CD4-positive, CD25-positive, alpha-beta regulatory T cell (primary cell): ENCODE measurements around the gene QKI. TPM values are rescaled to one million over a fixed set of nuclear protein-coding genes. Genes with fewer than 3 reads are reported as not detected.

ENCODE experiments used
- ATAC-seq, 2 donors: fragments of 150-1000 bp; cut with Tn5 transposase; one replicate each; pipeline ENCODE4 v1.10.0; 2021; ENCODE audit warnings: low read depth in 2 of 2, moderate number of reproducible peaks in 2 of 2, moderate library complexity in 1 of 2
- DNase-seq, 3 donors: peaks; one replicate each; pipeline versions ENCODE4 v3.0.0 to v3.0.0-alpha.2; 2012 to 2022; ENCODE audit warnings: mixed read lengths in 1 of 3
- H3K27ac ChIP-seq: one replicate; pipeline ENCODE4 v1.7.0; 2013; ENCODE audit warnings: mild to moderate bottlenecking, low read length; ENCODE audit not compliant: insufficient read depth, poor library complexity, severe bottlenecking
- H3K27me3 ChIP-seq: one replicate; pipeline ENCODE4 v1.7.0; 2013; ENCODE audit warnings: low read length; ENCODE audit not compliant: control insufficient read depth, insufficient read depth
- H3K36me3 ChIP-seq: one replicate; pipeline ENCODE4 v1.7.0; 2013; ENCODE audit warnings: mild to moderate bottlenecking, low read length, moderate library complexity; ENCODE audit not compliant: control insufficient read depth, insufficient read depth
- H3K4me1 ChIP-seq: 2 replicates; pipeline ENCODE4 v1.7.0; 2013; ENCODE audit warnings: mild to moderate bottlenecking, low read length; ENCODE audit not compliant: insufficient read depth, control insufficient read depth, poor library complexity, severe bottlenecking
- H3K4me3 ChIP-seq: one replicate; pipeline ENCODE4 v1.7.0; 2013; ENCODE audit warnings: low read depth, mild to moderate bottlenecking, low read length, moderate library complexity
- H3K9me3 ChIP-seq, 2 experiments: 1 replicate in 1 of 2; 2 replicates in 1 of 2; pipeline ENCODE4 v1.7.0; 2013; ENCODE audit warnings: low read length in 2 of 2, mild to moderate bottlenecking in 1 of 2, moderate library complexity in 1 of 2; ENCODE audit not compliant: control insufficient read depth in 2 of 2
- H3K27ac Mint-ChIP-seq, 3 donors: one replicate each; pipeline ENCODE4 v1.8.0; 2020 to 2022; ENCODE audit warnings: mild to moderate bottlenecking in 3 of 3, mixed read lengths in 3 of 3, moderate library complexity in 2 of 3
- H3K27me3 Mint-ChIP-seq: one replicate; pipeline ENCODE4 v1.8.0; 2022; ENCODE audit warnings: mild to moderate bottlenecking, mixed read lengths
- H3K36me3 Mint-ChIP-seq: one replicate; pipeline ENCODE4 v1.8.0; 2020; ENCODE audit warnings: mixed read lengths
- H3K4me1 Mint-ChIP-seq, 4 donors: one replicate each; pipeline ENCODE4 v1.8.0; 2020 to 2022; ENCODE audit warnings: mixed read lengths in 4 of 4, mild to moderate bottlenecking in 1 of 4
- H3K4me3 Mint-ChIP-seq, 4 donors: one replicate each; pipeline ENCODE4 v1.8.0; 2020 to 2022; ENCODE audit warnings: mild to moderate bottlenecking in 4 of 4, mixed read lengths in 4 of 4, moderate library complexity in 3 of 4
- H3K9me3 Mint-ChIP-seq, 7 donors: one replicate each; pipeline ENCODE4 v1.8.0; 2020 to 2022; ENCODE audit warnings: mixed read lengths in 7 of 7, mild to moderate bottlenecking in 3 of 7, moderate library complexity in 2 of 7
- polyA plus RNA-seq, 4 donors: library from polyadenylated mRNA; unstranded; fragments of 300-500 nt; fragmentation: Illumina TruSeq; gene quantifications; one replicate each; pipeline ENCODE4 v1.2.3, GENCODE V29; 2021
- total RNA-seq: library from RNA; stranded (reverse); gene quantifications from one replicate; pipeline ENCODE4 v1.2.3, GENCODE V29; 2022

Gene QKI
- total and polyA plus RNA-seq, 5 donors from 2014 or later: 10.0 to 89.7 (median 17.2) TPM

- DNase-seq (no peak), ATAC-seq (no peak)
- H3K36me3 Mint-ChIP-seq: peaks cover 3% of the 10 kb centered on the region
- Histone ChIP-seq H3K9me3 (no peaks in the 10 kb centered on the region), H3K36me3 (peaks cover 4% of the 10 kb centered on the region), H3K4me3 (no peak overlapping the region), H3K27me3 (no peaks in the 10 kb centered on the region), H3K27ac (no peak overlapping the region), H3K4me1 (peaks cover 21% of the 10 kb centered on the region)
- no peaks in the 10 kb centered on the region for H3K9me3 Mint-ChIP-seq
- peak overlapping the region in 1 of 3 donors; percentile 30 for H3K27ac Mint-ChIP-seq
- no peaks in the 10 kb centered on the region for H3K27me3 Mint-ChIP-seq
- peaks cover 48 to 67% (median 55%) of the 10 kb centered on the region in 4 donors for H3K4me1 Mint-ChIP-seq
- no peak overlapping the region for H3K4me3 Mint-ChIP-seq
Observed at GRCh38 chr6:163454425-163454824, 39.9 kb downstream of the QKI start.

GRCh38 chr6:163455552-163455951, 41.0 kb downstream of the QKI start:
- Histone ChIP-seq H3K9me3 (no peaks in the 10 kb centered on the region), H3K27me3 (no peaks in the 10 kb centered on the region), H3K27ac (no peak overlapping the region), H3K4me3 (no peak overlapping the region), H3K4me1 (peaks cover 29% of the 10 kb centered on the region), H3K36me3 (peaks cover 4% of the 10 kb centered on the region)
- ATAC-seq: no peak
- H3K4me1 Mint-ChIP-seq: peaks cover 50 to 78% (median 57%) of the 10 kb centered on the region in 4 donors
- no peaks in the 10 kb centered on the region for H3K27me3 Mint-ChIP-seq
- peak overlapping the region in 1 of 3 donors; percentile 58 for H3K27ac Mint-ChIP-seq
- DNase-seq: no peak
- H3K9me3 Mint-ChIP-seq: no peaks in the 10 kb centered on the region
- no peak overlapping the region for H3K4me3 Mint-ChIP-seq
- peaks cover 3% of the 10 kb centered on the region for H3K36me3 Mint-ChIP-seq

GRCh38 chr6:163457637-163458561, 43.4 kb downstream of the QKI start:
- Histone ChIP-seq H3K4me1 (peaks cover 48% of the 10 kb centered on the region), H3K27ac (peak overlapping the region; percentile 92), H3K4me3 (peak overlapping the region; percentile 95), H3K27me3 (no peaks in the 10 kb centered on the region), H3K36me3 (peaks cover 4% of the 10 kb centered on the region), H3K9me3 (no peaks in the 10 kb centered on the region)
- Mint-ChIP-seq H3K9me3 (no peaks in the 10 kb centered on the region), H3K27ac (peak overlapping the region; percentile 72 to 96 (median 89)), H3K36me3 (peaks cover 3% of the 10 kb centered on the region), H3K4me1 (peaks cover 45 to 79% (median 63%) of the 10 kb centered on the region in 4 donors), H3K4me3 (peak overlapping the region; percentile 38 to 63 (median 50)), H3K27me3 (no peaks in the 10 kb centered on the region)
- ATAC-seq: peak in 1 of 2 donors; percentile 14
- DNase-seq: peak in 2 of 3 donors; percentile 20 to 44

GRCh38 chr6:163459007-163459406, 44.5 kb downstream of the QKI start:
- H3K27me3 ChIP-seq: no peaks in the 10 kb centered on the region
- H3K27me3 Mint-ChIP-seq: no peaks in the 10 kb centered on the region
- peaks cover 7% of the 10 kb centered on the region for H3K36me3 Mint-ChIP-seq
- peaks cover 4% of the 10 kb centered on the region for H3K36me3 ChIP-seq
- peaks cover 48% of the 10 kb centered on the region for H3K4me1 ChIP-seq
- H3K4me3 Mint-ChIP-seq: peak overlapping the region; percentile 53 to 93 (median 84)
- H3K27ac Mint-ChIP-seq: peak overlapping the region; percentile 96 to 99 (median 99)
- peak overlapping the region; percentile 95 for H3K4me3 ChIP-seq
- no peaks in the 10 kb centered on the region for H3K9me3 Mint-ChIP-seq
- H3K9me3 ChIP-seq: no peaks in the 10 kb centered on the region
- peak overlapping the region; percentile 92 for H3K27ac ChIP-seq
- ATAC-seq (no peak), DNase-seq (no peak)
- peaks cover 45 to 83% (median 66%) of the 10 kb centered on the region in 4 donors for H3K4me1 Mint-ChIP-seq

GRCh38 chr6:163459536-163459935, 45.0 kb downstream of the QKI start:
- no peaks in the 10 kb centered on the region for H3K9me3 Mint-ChIP-seq
- H3K4me3 ChIP-seq: peak overlapping the region; percentile 95

GRCh38 chr6:163460307-163460782, 45.8 kb downstream of the QKI start:
- H3K9me3 Mint-ChIP-seq: no peaks in the 10 kb centered on the region
- peak; percentile 76 to 92 for ATAC-seq
- peak overlapping the region; percentile 95 for H3K4me3 ChIP-seq
- DNase-seq: peak; percentile 4 to 88 (median 76)
- H3K27me3 ChIP-seq: no peaks in the 10 kb centered on the region
- no peaks in the 10 kb centered on the region for H3K27me3 Mint-ChIP-seq
- H3K4me1 Mint-ChIP-seq: peaks cover 45 to 72% (median 61%) of the 10 kb centered on the region in 4 donors
- peaks cover 48% of the 10 kb centered on the region for H3K4me1 ChIP-seq
- peak overlapping the region; percentile 85 to 96 (median 93) for H3K4me3 Mint-ChIP-seq
- H3K36me3 Mint-ChIP-seq: peaks cover 17% of the 10 kb centered on the region
- H3K27ac ChIP-seq: peak overlapping the region; percentile 92
- no peaks in the 10 kb centered on the region for H3K9me3 ChIP-seq
- peak overlapping the region; percentile 96 to 99 (median 99) for H3K27ac Mint-ChIP-seq
- H3K36me3 ChIP-seq: peaks cover 4% of the 10 kb centered on the region

More at GRCh38 chr6:163459536-163459935, 45.0 kb downstream of the QKI start:
- Histone ChIP-seq H3K27me3 (no peaks in the 10 kb centered on the region), H3K36me3 (peaks cover 4% of the 10 kb centered on the region), H3K27ac (peak overlapping the region; percentile 92), H3K9me3 (no peaks in the 10 kb centered on the region), H3K4me1 (peaks cover 48% of the 10 kb centered on the region)
- DNase-seq (peak in 1 of 3 donors; percentile 39), ATAC-seq (no peak)
- Mint-ChIP-seq H3K4me1 (peaks cover 45 to 80% (median 64%) of the 10 kb centered on the region in 4 donors), H3K27me3 (no peaks in the 10 kb centered on the region), H3K36me3 (peaks cover 11% of the 10 kb centered on the region), H3K4me3 (peak overlapping the region; percentile 53 to 93 (median 84)), H3K27ac (peak overlapping the region; percentile 96 to 99 (median 99))

GRCh38 chr6:163461696-163462095, 47.2 kb downstream of the QKI start:
- peaks cover 36 to 63% (median 55%) of the 10 kb centered on the region in 4 donors for H3K4me1 Mint-ChIP-seq
- peak overlapping the region; percentile 63 to 96 (median 72) for H3K4me3 Mint-ChIP-seq
- H3K4me3 ChIP-seq: peak overlapping the region; percentile 95
- no peaks in the 10 kb centered on the region for H3K27me3 Mint-ChIP-seq
- peaks cover 0 to 1% (median 0%) of the 10 kb centered on the region in 7 donors for H3K9me3 Mint-ChIP-seq
- ATAC-seq (peak in 1 of 2 donors; percentile 13), DNase-seq (peak in 1 of 3 donors; percentile 40)
- peaks cover 48% of the 10 kb centered on the region for H3K4me1 ChIP-seq
- H3K27ac Mint-ChIP-seq: peak overlapping the region; percentile 92 to 96 (median 93)
- H3K27ac ChIP-seq: peak overlapping the region; percentile 92
- H3K36me3 Mint-ChIP-seq: peaks cover 14% of the 10 kb centered on the region
- H3K36me3 ChIP-seq: no peaks in the 10 kb centered on the region
- no peaks in the 10 kb centered on the region for H3K9me3 ChIP-seq
- H3K27me3 ChIP-seq: no peaks in the 10 kb centered on the region
